OCI-LY7 (cell line): ENCODE measurements around the gene KDM8. TPM values are rescaled to one million over a fixed set of nuclear protein-coding genes. Genes with fewer than 3 reads are reported as not detected.
"Not testable (repeated sequence)": the region's sequence is repeated elsewhere in the genome, so short reads cannot be mapped to it uniquely, and the experiment has no call there.

Source experiments
- BruUV-seq: library from RNA; stranded (reverse); fragments of 400-500 nt; replicated peaks from 2 replicates; lab custom pipeline; 2021; lab: Mats Ljungman, UMichigan
- CTCF ChIA-PET: fragments of 300-600 bp; sonication (Branson Sonifier 250); formaldehyde crosslinking; loops from one replicate; lab custom pipeline; 2022; ENCODE audit warnings: antibody characterized with exemption; ENCODE audit not compliant: unreplicated experiment; lab: Charles Lee
- POLR2A ChIA-PET: fragments of 300-600 bp; sonication (Branson Sonifier 250); formaldehyde crosslinking; loops from one replicate; lab custom pipeline; 2022; ENCODE audit warnings: antibody characterized with exemption; lab: Charles Lee
- DNase-seq: peaks from one replicate; pipeline ENCODE4 v3.0.0-alpha.2; 2015; ENCODE audit warnings: low spot score
- H2AFZ ChIP-seq: fragments of 200-600 bp; sonication (generic), shearing (Covaris generic); 2 replicates; pipeline ENCODE4 v1.6.1; 2014; ENCODE audit warnings: mild to moderate bottlenecking, antibody characterized with exemption, low read length, moderate library complexity
- H3K27ac ChIP-seq: fragments of 200-600 bp; sonication (generic); 2 replicates; pipeline ENCODE4 v1.5.1; 2014; ENCODE audit warnings: mixed run types, low read depth, mild to moderate bottlenecking, moderate library complexity, low read length, inconsistent platforms; ENCODE audit not compliant: poor library complexity, severe bottlenecking
- H3K36me3 ChIP-seq: fragments of 200-600 bp; sonication (generic); 2 replicates; pipeline ENCODE4 v1.6.1; 2014; ENCODE audit warnings: mild to moderate bottlenecking, antibody characterized with exemption, low read length, moderate library complexity, mixed read lengths; ENCODE audit not compliant: insufficient read depth
- H3K4me1 ChIP-seq: fragments of 200-600 bp; sonication (generic); 2 replicates; pipeline ENCODE4 v1.5.1; 2014; ENCODE audit warnings: mild to moderate bottlenecking, low read length; ENCODE audit not compliant: insufficient read depth, poor library complexity, severe bottlenecking
- H3K4me2 ChIP-seq: fragments of 200-600 bp; sonication (generic); 2 replicates; pipeline ENCODE4 v1.6.1; 2014; ENCODE audit warnings: mild to moderate bottlenecking, low read length
- H3K4me3 ChIP-seq: fragments of 200-600 bp; sonication (generic); 2 replicates; pipeline ENCODE4 v1.5.1; 2014; ENCODE audit warnings: mild to moderate bottlenecking, low read depth, low read length; ENCODE audit not compliant: poor library complexity, severe bottlenecking
- H3K79me2 ChIP-seq: fragments of 200-600 bp; sonication (generic); 2 replicates; pipeline ENCODE4 v1.6.1; 2016; ENCODE audit warnings: low read depth, mild to moderate bottlenecking, low read length, moderate library complexity, mixed read lengths; ENCODE audit not compliant: insufficient read depth
- H3K9me2 ChIP-seq: fragments of 200-600 bp; sonication (generic); 2 replicates; pipeline ENCODE4 v1.6.1; 2016; ENCODE audit warnings: mild to moderate bottlenecking, low read length, mixed read lengths; ENCODE audit not compliant: insufficient read depth
- H3K9me3 ChIP-seq: fragments of 200-600 bp; sonication (generic); 2 replicates; pipeline ENCODE4 v1.6.1; 2014; ENCODE audit warnings: mild to moderate bottlenecking, mixed run types, low read length, mixed read lengths
- H4K20me1 ChIP-seq: fragments of 200-600 bp; sonication (generic); 2 replicates; pipeline ENCODE4 v1.6.1; 2014; ENCODE audit warnings: mild to moderate bottlenecking, antibody characterized with exemption, low read length, moderate library complexity, mixed read lengths; ENCODE audit not compliant: insufficient read depth
- CTCF ChIP-seq: fragments of 200-600 bp; sonication (generic); conservative IDR thresholded peaks from 2 replicates; pipeline ENCODE4 v1.5.1; 2014; ENCODE audit warnings: mild to moderate bottlenecking, antibody characterized with exemption, low read length, moderate library complexity, mixed read lengths
- EZH2phosphoT487 ChIP-seq: fragments of 200-600 bp; sonication (generic); IDR thresholded peaks from 2 replicates; pipeline ENCODE4 v1.6.1; 2018; ENCODE audit warnings: low read depth, borderline replicate concordance, mild to moderate bottlenecking, mixed run types, antibody characterized with exemption, low read length, moderate library complexity, mixed read lengths
- intact Hi-C: fragments of 100-400 bp; cut with micrococcal nuclease; formaldehyde crosslinking; loops from one replicate; pipeline ENCODE4 v1.10.0; 2022; ENCODE audit not compliant: unreplicated experiment
- total RNA-seq, 2 experiments: library from RNA; depleted of rRNA in 1 of 2; stranded (reverse); fragments of >200 nt in 1 of 2; shearing (Covaris generic) in 1 of 2; gene quantifications; 2 replicates each; pipeline ENCODE4 v1.2.3, GENCODE V29; 2014 to 2022

KDM8 gene
- total RNA-seq, 2 experiments from 2014 or later: 14.2 to 14.5 TPM

GRCh38 chr16:27245276-27246172, 42.2 kb downstream of the KDM8 start:
- H3K79me2 ChIP-seq: no peaks in the 10 kb centered on the region
- no peak for DNase-seq
- intact Hi-C loops: no loop called here

GRCh38 chr16:27246439-27246838, 43.1 kb downstream of the KDM8 start:
- POLR2A ChIA-PET: no interaction called here
- CTCF ChIA-PET: no interaction called here

More at GRCh38 chr16:27245276-27246172, 42.2 kb downstream of the KDM8 start:
- no peak overlapping the region for H3K27ac ChIP-seq
- ChIA-PET POLR2A (no interaction called here), CTCF (no interaction called here)
- BruUV-seq: no TSS peak
- H3K4me3 ChIP-seq: no peak overlapping the region
- H3K9me3 ChIP-seq: no peaks in the 10 kb centered on the region
- peaks cover 14% of the 10 kb centered on the region; the same call in 1 of the 2 replicates for H3K36me3 ChIP-seq
- no peak for TF ChIP-seq EZH2phosphoT487
- TF ChIP-seq CTCF: no peak
- no peaks in the 10 kb centered on the region for H4K20me1 ChIP-seq
- H3K9me2 ChIP-seq: no peaks in the 10 kb centered on the region
- H3K4me2 ChIP-seq: no peak overlapping the region
- no peaks in the 10 kb centered on the region for H3K4me1 ChIP-seq
- H2AFZ ChIP-seq: no peak overlapping the region

DNA sequence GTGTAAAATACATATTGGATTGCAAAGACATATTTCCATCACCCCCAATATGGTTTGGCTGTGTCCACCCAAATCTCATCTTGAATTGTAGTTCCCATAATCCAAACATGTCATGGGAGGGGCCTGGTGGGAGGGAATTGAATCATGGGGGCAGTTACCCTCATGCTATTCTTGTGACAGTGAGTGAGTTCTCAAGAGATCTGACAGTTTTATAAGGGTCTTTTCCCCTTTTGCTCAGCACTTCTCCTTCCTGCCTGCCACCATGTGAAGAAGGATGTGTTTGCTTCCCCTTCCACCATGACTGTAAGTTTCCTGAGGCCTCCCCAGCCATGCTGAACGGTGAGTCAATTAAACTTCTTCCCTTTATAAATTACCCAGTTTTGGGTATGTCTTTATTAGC, 43.8 kb downstream of the KDM8 start:
- H3K4me1 ChIP-seq, H3K4me2 ChIP-seq, H3K9me3 ChIP-seq, BruUV-seq, H3K27ac ChIP-seq, POLR2A ChIA-PET, H3K9me2 ChIP-seq, H3K4me3 ChIP-seq, H3K79me2 ChIP-seq, CTCF ChIA-PET, intact Hi-C loops, H2AFZ ChIP-seq, DNase-seq, H4K20me1 ChIP-seq: not testable (repeated sequence)
- peaks cover 20% of the 10 kb centered on the region; the same call in 1 of the 2 replicates for H3K36me3 ChIP-seq

More at GRCh38 chr16:27246439-27246838, 43.1 kb downstream of the KDM8 start:
- Histone ChIP-seq H3K9me2 (no peaks in the 10 kb centered on the region), H3K4me2 (no peak overlapping the region), H4K20me1 (no peaks in the 10 kb centered on the region), H3K4me1 (no peaks in the 10 kb centered on the region), H3K4me3 (no peak overlapping the region), H3K79me2 (no peaks in the 10 kb centered on the region), H3K36me3 (peaks cover 16% of the 10 kb centered on the region; the same call in 1 of the 2 replicates), H3K27ac (no peak overlapping the region), H3K9me3 (no peaks in the 10 kb centered on the region), H2AFZ (no peak overlapping the region)
- no TSS peak for BruUV-seq
- TF ChIP-seq EZH2phosphoT487 (no peak), CTCF (no peak)
- DNase-seq: no peak
- intact Hi-C loops: no loop called here
